Erythroblast (primary cell): ENCODE results near the gene TCF3.

Experiments used
- GATA1 ChIP-seq: IDR thresholded peaks from 2 replicates; pipeline ENCODE4 v1.6.1; 2011; ENCODE audit warnings: low read depth, mild to moderate bottlenecking, control low read depth, low read length, moderate library complexity
- POLR2A ChIP-seq: IDR thresholded peaks from 2 replicates; pipeline ENCODE4 v1.6.1; 2011; ENCODE audit warnings: mild to moderate bottlenecking, low read length

DNA sequence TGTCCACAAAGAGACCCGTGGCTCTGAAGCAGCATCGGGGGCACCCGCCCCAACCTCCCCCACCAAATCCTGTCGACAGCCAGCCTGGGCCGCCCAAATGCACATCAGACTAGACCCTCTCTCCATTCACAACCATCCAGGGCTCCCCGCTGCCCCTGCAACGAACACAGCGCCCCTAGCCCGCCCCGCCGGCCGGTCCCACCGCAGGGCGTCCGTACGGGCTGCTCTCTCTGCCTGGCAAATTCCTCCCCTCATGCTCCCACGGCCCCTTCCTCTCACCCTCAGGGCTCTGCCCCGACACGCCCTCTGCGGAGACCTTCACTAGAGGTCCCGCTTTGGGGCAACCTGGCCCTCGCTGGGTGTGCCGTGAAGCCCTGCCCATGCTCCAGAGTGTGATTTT, 7.1 kb downstream of the TCF3 start:
- no peak for TF ChIP-seq POLR2A
- TF ChIP-seq GATA1, result no peak
